LHCN-M2 (cell line): ENCODE measurements around the gene GIPR. TPM values are rescaled to one million over a fixed set of nuclear protein-coding genes. Genes with fewer than 3 reads are reported as not detected.
"Not testable (repeated sequence)": the region's sequence is repeated elsewhere in the genome, so short reads cannot be mapped to it uniquely, and the experiment has no call there.

Source experiments
- DNase-seq: peaks from one replicate; pipeline ENCODE4 v3.0.0-alpha.2; 2012; ENCODE audit warnings: low read depth
- polyA plus RNA-seq: library from polyadenylated mRNA; unstranded; fragments of >200 nt; gene quantifications from one replicate; pipeline ENCODE4 v1.2.1, GENCODE V29; 2012; ENCODE audit warnings: missing spikeins
- total RNA-seq: library from RNA; depleted of rRNA; stranded (reverse); fragments of >200 nt; gene quantifications from 2 replicates; pipeline ENCODE4 v1.2.3, GENCODE V29; 2014; rRNA removed

GIPR gene, protein sequence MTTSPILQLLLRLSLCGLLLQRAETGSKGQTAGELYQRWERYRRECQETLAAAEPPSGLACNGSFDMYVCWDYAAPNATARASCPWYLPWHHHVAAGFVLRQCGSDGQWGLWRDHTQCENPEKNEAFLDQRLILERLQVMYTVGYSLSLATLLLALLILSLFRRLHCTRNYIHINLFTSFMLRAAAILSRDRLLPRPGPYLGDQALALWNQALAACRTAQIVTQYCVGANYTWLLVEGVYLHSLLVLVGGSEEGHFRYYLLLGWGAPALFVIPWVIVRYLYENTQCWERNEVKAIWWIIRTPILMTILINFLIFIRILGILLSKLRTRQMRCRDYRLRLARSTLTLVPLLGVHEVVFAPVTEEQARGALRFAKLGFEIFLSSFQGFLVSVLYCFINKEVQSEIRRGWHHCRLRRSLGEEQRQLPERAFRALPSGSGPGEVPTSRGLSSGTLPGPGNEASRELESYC
- total RNA-seq, result not detected in 2 replicates
- polyA plus RNA-seq, result 0.44 TPM

DNA sequence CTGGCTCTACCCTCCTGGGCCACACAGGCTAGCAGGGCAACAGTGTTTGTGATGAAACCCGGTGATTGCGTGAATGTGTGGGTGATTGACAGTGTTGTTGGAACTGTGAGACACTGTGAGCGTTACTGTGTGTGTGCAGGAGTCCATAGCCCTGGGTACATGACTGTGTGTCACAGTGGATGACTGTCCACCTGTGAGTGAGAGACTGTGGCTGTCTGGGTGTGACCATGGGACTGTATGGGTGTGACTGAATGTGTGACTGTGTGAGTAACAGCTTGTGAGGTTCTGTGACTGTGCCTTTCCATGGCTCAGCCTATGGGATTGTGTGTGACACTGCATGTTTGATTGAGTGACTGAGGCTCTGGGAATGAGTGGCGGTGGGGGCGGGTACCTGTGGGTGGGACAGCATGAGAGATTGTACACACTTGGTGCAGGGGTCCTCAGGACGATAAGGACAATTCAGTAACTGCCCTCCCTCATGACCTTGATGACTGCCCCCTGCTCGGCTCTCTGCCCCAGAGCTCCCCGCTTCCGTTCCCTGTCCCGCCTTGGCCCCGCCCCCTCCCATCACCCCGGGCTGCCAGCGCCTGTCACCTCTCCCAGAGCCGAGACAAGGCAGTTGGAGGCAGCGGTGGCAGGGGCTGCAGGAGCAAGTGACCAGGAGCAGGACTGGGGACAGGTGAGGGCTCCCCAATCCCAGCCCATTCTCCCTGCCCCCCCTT lies at the start of gene GIPR:
Gene GIPR (plus strand): TSS at position 602 of the 722 bp plus-strand sequence. CDS start 1,300 bp downstream, outside the sequence.
- DNase-seq, result peak; percentile 26

DNA sequence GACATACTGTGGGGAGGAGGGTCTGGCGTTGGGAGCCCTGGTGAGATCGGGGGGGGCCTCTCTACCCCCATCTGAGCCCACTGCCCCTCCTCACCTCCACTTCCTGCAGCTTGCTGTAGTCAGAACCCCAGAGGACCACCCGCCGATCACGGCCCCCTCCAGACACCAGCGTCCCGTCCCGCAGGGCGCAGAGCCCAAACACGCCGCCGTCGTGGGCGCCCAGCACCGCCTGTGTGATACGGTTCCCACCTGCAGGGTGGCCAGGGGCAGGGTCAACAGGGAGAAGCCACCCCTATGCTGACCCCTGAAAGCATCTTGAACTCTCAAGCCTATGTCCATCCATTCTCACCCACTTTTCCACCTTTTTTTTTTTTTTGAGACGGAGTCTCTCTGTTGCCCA lies 46.6 kb upstream of the GIPR start:
- no peak for DNase-seq

DNA sequence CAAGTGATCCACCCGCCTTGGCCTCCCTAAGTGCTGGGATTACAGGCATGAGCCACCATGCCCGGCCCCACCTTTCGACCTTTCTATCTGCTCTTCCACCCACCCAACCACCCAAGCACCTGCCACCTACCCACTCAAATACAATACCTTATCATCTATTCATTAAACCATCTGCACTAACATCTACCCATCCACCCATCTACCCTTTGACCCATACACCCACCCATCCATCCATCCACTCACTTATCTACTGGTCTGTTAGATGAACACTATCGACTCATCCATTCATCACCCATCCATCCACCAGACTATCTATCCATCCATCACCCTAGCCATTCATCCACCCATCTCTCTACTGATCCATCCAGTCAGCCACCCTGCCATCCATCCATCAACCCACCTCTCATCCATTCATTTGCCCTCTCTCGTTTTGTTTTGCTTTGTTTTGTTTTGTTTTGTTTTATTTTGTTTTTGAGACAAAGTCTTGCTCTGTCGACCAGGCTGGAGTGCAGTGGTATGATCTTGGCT lies 46.0 kb upstream of the GIPR start:
- no peak for DNase-seq

DNA sequence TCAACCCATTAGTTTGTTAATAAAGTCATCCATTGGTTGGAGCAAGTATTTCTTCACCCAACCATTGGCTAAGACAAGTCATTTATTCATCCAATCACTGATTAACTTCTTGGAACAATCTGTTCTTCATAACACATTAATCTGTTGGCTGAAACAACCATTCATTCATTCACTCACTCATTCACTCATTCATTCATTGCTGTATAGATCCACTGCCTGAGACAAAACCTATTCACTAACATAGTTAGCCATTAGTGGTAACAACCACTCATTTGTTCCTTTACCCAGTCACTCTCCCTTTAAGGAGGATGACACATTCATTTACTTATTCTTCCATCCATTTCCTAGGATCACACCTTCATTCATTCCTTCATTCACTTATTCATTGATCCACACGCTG lies 44.0 kb upstream of the GIPR start:
- no peak for DNase-seq

DNA sequence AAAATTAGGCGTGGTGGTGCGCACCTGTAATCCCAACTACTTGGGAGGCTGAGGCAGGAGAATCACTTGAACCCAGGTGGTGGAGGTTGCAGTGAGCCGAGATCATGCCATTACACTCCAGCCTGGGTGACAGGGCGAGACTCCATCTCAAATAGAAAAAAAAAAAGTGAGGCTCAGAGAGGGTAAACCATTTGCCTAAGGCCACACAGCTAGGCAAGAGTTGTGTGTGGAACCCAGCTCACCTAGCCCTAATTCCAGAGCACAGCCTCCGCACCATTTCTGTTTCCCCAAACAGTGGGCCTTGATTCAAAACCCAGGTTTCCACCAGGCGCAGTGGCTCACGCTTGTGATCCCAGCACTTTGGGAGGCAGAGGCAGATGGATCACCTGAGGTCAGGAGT lies 39.8 kb upstream of the GIPR start:
- not testable (repeated sequence) for DNase-seq

DNA sequence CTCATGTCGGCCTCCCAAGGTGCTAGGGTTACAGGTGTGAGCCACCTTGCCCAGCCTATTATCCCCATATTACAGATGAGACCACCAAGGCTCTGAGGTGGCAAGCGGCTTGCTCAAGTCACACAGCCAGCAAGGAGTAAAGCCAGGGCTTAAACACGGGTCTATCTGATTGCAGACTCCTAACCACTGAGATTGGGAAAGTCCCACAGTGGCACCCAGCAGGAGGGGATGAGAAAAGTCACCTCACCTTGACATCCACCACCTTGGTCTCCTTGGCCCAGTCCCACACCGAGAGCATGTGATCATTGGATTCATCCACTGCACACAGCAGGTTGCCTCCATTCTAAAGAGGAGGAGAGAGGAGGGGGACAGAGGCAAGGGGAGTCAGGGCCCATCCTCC lies 38.3 kb upstream of the GIPR start:
- DNase-seq, result no peak

DNA sequence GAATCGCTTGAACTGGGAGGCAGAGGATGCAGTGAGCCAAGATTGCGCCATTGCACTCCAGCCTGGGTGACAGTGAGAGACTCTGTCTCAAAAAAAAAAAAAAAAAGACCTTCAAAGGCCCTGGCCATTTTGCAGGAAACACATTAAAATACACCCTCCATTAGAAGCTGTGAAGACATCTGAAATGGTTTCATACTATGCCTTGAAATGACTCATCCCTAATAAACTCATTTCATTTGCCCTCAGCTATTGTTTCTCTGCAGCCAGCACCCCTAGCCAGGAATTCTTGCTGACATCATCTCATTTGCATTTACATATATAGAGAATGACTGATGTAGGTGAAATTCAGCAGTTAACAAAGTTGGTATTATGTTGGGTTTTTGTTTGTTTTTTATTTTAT lies 37.6 kb upstream of the GIPR start:
- DNase-seq, result peak; percentile 80

DNA sequence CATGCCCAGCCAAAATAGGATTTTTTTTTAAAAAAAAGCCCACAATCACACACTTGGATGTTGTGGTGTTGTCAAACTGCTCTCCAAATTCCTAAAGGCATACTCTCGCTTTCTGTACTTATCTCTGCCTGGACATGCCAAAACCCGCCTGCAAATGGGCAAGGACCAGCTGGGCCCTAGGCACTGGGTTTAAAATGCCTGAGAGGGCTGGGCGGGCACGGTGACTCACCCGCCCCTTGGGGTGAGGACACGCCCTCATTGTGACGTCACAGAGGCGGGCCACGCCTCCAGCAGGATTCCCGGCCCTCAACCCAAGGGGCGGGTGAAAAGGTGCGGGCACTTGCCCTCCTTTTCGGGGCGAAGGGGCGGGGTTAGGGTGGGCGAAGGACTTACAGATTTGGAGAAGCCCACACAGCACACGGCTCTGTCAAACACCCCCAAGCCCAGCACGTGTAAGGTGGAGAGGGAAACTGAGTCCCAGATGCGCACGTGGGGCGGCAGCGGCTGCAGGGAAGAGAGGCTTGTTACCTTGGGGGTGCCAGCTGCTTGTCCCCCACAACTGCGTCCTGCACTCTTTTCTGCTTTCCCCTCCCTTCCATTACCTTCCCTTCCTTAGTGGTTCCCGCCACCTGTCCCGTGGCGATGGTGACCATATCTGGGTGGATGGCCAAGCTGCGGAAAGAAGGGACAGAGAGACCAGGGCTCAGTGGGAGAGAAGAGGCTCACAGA lies 35.4 kb upstream of the GIPR start:
- DNase-seq, result peak; percentile 96

DNA sequence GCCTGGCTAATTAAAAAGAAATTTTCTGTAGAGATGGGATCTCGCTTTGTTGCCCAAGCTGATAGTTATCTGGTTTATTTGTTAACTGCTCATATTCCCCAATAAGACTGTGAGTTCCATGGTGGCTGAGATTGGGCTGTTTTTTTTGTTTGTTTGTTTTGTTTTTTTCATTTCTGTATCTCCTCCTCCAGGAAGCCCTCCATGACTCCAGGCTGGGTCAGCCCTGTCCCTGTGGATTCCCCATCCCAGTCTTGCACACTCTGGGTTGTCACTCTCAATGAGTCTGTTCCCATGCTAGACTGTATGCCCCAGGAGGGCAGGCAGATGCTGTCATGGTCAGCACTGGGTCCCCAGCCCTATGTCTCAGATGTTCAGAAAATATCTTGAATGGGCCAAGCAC lies 31.7 kb upstream of the GIPR start:
- no peak for DNase-seq

DNA sequence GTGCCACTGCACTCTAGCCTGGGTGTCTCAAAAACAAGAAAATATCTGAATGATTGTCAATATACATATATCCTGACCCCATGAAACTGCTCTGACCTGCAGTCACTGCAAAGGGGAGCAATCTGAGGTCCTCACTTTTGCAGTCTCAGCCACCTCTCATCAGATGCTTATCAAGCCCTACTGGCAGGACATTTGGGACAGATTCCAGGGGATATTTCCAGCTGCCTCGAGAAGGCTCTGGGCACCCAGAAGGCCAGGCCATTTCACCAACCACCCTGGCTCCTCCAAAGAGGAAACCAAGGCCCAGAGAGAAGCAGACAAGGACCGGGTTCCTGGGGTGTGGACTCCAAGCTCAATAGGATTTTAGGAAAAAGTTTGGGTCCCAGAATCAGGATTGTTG lies 31.1 kb upstream of the GIPR start:
- DNase-seq, result no peak

DNA sequence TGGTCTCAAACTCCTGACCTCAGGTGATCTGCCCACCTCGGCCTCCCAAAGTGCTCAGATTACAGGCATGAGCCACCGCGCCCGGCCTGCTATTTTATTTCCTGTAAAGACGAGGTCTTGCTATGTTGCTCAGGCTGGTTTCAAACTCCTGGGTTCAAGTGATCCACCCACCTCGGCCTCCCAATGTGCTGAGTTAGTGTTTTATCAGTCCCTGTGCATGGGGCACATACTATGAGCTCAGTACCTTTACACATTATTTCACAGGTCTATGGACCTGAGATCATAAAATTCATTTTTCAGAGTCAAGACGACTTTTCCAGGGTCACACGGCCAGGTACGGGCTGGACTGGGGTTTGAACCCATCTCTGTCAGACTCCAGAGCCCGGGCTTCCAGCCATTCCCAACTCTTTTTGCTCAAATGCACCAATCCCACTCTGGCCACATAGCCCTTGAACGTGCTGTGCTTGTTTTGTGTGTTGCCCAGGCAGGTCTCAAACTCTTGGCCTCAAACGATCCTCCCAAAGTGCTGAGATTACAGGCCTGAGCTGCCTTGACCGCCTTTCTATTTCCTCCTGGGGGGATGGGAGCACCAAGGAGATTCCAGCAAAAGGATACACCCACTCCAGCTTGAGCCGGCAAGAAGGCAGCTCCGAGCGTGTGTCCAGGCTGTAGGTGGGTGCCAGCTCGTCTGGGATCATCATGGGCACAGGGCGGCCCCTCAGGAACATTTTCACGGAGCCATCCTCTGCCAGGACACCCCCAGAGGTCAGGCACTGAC lies 29.9 kb upstream of the GIPR start:
- peak; percentile 35 for DNase-seq

DNA sequence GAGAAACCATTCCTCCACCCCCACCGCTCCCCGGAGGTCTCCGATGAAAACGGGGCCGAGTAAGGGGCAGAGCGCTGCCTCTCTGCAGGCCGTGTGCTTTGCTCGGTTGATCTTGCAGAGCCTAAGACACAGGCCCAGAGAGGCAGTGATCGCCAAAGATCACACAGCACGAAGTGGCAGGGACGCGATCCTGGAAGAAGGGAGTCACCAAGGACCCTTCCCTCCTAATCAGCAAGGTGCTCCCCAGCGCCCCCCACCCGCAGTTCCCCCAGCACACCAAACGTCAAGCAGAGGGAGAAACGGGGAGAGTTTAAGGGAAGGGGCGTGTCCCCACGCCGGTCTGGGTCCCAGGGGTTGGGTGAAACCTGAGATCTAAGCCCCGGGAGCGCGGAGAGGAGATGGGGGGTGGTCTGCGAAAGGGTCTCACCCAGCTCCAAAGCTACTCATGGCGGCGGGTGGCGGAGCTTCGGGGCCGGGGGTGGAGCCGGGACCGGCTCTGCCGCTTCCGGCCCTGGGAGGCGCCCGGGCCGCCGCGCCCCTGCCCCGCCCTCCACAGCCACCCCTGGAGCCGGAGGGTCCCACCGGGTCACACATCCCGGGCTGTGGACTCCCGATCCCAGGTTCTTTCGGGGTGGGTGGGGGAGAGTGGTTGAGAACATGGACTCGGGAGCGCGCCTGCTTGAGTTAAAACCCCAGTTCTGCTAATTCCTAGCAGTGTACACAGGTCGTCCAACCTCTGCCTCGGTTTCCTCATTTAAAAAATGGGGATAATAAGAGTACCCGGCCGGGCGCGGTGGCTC lies 28.9 kb upstream of the GIPR start, which contains the start of gene EML2:
Gene EML2 (minus strand): TSS at position 468 of the 800 bp plus-strand sequence. CDS start 21 bp downstream, at position 447.
- DNase-seq, result peak; percentile 17

DNA sequence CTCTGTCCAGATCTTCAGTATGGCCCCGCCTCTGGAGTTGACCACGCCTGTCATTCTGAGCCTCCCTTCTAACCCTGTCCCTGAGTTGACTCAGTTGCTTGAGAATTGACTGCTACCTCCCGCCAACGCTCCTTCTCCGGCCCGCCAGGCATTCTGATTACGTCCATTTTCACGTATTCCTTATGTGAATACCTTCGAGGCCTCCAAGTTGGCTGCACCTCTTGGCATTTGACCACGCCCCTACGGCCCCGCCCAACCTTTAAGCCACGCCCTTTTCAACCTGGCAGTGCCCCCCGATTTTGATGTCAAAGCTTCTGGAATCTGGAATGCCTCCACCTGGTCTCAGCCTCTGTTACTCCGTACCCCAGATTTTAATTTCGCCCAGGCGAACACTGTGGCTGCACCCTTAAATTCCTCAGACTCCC lies 27.2 kb upstream of the GIPR start:
- DNase-seq, result no peak

DNA sequence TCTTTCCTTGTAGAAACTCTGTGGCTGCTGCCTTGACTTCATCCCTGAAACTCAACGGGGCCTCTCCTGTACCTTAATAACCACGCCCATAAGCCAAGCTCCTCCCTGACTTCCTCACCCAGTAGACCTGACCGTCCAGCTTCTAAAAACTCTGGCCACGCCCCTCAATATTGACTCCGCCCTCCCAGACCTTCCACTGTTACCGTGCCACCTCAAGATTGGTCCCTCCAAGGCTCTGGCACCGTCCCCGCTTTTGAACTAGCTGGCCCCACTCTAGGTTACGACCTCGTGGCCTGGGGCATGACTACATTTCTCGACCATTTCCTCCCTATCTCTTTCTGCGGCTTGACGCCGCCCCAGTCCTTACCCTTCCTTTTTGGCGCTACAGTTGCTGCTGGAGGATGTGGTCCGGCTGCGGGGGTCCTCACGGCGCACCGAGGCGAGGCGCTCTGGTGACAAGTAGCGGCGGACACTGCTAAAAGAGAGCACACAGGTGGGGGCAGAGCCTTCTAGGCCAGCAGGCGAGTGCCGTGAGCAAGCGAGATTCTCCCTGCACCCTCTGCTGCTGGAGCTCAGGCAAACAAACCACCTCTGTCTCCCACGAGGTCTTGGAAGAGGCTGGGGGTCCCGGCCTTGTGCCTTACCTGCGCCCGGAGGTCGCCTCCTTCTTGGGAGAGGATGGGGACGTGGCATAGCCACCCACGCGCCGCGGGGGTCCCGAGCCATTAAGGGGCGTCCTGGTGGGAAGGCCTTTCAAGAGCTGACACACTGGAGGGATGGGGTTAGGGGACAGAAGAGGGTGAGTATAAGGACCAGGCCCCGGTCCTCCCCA lies 26.5 kb upstream of the GIPR start:
- peak; percentile 64 for DNase-seq

DNA sequence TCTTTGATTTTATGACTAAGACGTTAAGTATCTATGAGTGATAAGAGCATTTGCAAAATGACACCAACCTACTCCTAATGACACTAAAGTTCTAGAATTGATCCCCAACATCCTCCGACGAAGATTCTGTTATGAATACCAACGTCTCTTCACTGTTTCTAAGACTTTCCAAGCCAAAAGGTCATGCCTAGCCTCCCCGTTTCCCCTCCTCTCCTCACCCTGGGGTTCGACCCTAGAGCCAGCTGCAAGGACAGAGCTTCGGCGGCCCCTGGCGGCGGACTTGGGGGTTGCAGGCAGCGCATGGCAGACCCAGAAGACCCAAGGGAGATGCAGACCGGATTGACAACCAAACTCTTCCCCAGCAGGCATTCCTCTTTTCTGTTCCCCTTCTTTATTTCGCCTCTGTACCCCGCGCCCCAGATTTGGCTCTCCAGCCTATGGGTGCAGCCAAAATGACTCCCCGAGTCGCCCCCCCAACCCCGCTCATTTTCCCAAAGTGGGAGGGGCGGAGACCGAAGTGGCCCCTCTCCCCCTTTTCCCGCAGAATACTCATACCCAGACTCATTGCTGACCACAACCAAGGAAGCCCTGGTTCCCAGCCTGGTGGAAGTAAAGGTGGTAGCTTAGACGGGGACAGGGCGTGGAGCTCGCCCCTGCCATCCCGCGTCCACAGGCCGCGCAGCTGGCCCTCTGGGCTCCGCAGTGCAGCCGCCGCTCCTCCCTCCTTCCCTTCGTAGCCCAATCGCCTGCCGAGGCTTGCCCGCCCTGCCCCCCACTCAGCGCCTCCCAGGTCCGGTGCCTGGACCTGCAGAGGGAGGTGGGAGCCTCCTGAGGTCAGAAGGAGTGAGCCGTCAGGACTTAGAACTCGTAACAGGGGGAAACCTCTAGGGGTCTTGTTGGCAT lies 24.7 kb upstream of the GIPR start:
- DNase-seq, result peak; percentile 77

DNA sequence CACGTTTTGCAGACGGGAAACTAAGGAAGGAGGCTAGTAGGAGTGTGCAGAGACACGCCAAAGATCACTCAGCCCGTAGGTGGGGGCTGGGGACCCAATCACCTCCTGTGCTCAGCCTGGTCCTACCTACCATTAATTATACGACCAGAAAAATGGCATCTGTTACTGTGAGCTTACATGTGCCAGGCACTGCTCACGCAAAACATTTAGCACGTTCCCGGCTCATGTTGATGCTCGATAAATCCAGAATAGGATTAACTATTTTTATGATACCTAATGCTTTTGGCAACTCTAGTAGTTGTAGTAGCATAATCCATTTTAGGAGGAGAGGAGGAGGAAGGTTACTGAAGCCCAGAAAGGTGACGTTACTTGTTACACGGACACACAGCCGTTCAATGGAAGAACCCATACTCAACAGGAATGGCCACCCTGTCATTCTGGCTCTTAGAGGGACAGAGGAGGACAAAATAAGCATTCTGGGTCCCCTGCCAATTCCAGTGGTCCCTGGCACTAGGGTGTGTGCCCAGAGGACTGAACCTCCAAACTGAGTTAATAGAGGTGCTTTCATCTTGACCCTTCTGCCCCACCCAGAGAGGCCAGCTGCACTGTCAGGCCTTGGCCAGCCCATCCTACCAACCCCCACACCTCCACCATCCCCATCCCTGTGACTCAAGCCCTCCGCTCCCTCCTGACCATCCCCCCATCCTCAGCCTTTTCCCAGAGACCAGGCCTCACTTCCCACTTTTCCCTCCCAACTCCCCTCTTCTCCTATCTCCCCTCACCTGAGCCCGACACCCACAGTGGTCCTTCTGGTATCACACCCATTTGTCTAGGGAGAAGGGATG lies 23.9 kb upstream of the GIPR start:
- no peak for DNase-seq

DNA sequence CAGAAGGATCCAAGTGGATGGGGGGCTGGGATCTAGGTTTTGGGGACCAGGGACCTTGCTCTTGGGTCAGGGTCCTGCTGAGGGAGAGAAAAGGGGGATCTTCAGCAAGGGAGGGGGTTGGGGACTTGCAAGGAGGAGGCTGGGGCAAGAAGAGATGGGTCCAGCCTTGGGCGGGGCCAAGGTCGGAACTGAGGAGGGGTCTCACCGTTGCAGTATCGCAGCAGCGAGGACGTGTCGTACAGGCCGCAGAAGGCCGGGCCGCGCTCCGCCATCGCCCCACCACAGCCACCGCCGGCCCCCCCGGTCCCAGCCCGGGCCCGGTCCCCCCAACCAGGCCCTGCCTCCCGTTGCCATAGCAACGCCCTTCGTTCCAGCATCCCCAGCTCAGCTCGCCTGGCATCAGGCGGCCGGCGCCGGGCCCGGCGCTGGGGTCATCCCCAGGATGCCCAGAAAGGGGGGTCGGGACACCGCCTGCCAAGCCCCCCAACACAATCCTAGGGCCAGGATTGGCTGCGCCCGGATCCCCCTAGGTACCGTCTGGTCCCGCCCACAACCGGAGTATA lies 22.9 kb upstream of the GIPR start:
- DNase-seq, result no peak
